ENCODE measurements around the gene SLU7.

DNA sequence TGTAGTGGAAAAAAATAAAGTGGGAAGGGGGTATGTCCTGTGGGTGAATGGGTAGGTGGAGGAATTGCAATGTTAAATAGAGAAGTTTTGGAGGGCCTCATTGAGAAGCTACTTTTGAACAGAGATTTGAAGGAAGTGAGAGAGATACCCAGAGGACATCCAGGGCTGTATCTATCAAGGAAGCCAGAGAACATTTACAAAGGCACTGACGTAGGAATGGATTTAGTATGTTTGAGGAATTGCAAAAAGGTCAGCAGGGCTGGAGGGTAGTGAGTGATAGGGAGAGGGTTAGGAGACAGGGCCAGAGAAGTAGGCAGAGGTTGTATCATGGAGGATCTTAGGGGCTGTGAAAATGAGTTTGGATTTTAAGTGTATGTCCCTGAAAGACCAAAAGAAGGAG, 16.7 kb upstream of the SLU7 start:
- TF ChIP-seq, protein P1, sequence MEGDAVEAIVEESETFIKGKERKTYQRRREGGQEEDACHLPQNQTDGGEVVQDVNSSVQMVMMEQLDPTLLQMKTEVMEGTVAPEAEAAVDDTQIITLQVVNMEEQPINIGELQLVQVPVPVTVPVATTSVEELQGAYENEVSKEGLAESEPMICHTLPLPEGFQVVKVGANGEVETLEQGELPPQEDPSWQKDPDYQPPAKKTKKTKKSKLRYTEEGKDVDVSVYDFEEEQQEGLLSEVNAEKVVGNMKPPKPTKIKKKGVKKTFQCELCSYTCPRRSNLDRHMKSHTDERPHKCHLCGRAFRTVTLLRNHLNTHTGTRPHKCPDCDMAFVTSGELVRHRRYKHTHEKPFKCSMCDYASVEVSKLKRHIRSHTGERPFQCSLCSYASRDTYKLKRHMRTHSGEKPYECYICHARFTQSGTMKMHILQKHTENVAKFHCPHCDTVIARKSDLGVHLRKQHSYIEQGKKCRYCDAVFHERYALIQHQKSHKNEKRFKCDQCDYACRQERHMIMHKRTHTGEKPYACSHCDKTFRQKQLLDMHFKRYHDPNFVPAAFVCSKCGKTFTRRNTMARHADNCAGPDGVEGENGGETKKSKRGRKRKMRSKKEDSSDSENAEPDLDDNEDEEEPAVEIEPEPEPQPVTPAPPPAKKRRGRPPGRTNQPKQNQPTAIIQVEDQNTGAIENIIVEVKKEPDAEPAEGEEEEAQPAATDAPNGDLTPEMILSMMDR (IDR thresholded peaks at IDR 0.05 in 2 of 3, conservative IDR thresholded peaks at IDR 0.05 in 1 of 3; ENCODE audit: borderline replicate concordance in 1 of 3, insufficient read depth in 1 of 3, low read depth in 2 of 3, low read length in 2 of 3) = no peak
- TF ChIP-seq EZH2 (IDR thresholded peaks at IDR 0.05) (no peak), ZFX (IDR thresholded peaks at IDR 0.05) (no peak), TCF7L2 (IDR thresholded peaks at IDR 0.05; ENCODE audit: borderline replicate concordance, extremely low read depth, insufficient read depth, insufficient read length) (no peak), ZNF274 (IDR thresholded peaks at IDR 0.05; ENCODE audit: low read depth, low read length) (no peak), CBX3 (IDR thresholded peaks at IDR 0.05; ENCODE audit: low read depth) (no peak), POLR2A (IDR thresholded peaks at IDR 0.05; ENCODE audit: borderline replicate concordance, extremely low read depth, insufficient read depth, insufficient read length) (no peak), POLR2AphosphoS5 (IDR thresholded peaks at IDR 0.05; ENCODE audit: low read depth, low read length) (no peak), RAD21 (IDR thresholded peaks at IDR 0.05; ENCODE audit: low read depth) (no peak), EZH2phosphoT487 (IDR thresholded peaks at IDR 0.05; ENCODE audit: borderline replicate concordance) (no peak)
